Neural progenitor cell (in vitro differentiated cells): Measurements from ENCODE around the gene SREBF2. TPM values are rescaled to one million over a fixed set of nuclear protein-coding genes. Genes with fewer than 3 reads are reported as not detected.
"Not testable (repeated sequence)": the region's sequence is repeated elsewhere in the genome, so short reads cannot be mapped to it uniquely, and the experiment has no call there.

ENCODE experiments used
- DNase-seq: peaks from one replicate; pipeline ENCODE4 v3.0.0-alpha.2; 2016; ENCODE audit warnings: low spot score
- H2AFZ ChIP-seq: fragments of 200-600 bp; sonication (generic); replicated peaks from 2 replicates; pipeline ENCODE4 v1.6.1; 2016; ENCODE audit warnings: antibody characterized with exemption
- H3F3A ChIP-seq: fragments of 200-600 bp; sonication (generic); 2 replicates; pipeline ENCODE4 v1.6.1; 2016; ENCODE audit warnings: antibody characterized with exemption, low read depth
- H3K27ac ChIP-seq: fragments of 200-600 bp; sonication (generic); 2 replicates; pipeline ENCODE4 v1.5.1; 2016; ENCODE audit warnings: mild to moderate bottlenecking
- H3K27me3 ChIP-seq: fragments of 200-600 bp; sonication (generic); 2 replicates; pipeline ENCODE4 v1.6.1; 2016; ENCODE audit warnings: mild to moderate bottlenecking, moderate library complexity
- H3K36me3 ChIP-seq: fragments of 200-600 bp; sonication (generic); 2 replicates; pipeline ENCODE4 v1.5.1; 2016
- H3K4me1 ChIP-seq: fragments of 200-600 bp; sonication (generic); 2 replicates; pipeline ENCODE4 v1.6.1; 2016; ENCODE audit warnings: mixed run types
- H3K4me2 ChIP-seq: fragments of 200-600 bp; sonication (generic); 2 replicates; pipeline ENCODE4 v1.6.1; 2016
- H3K4me3 ChIP-seq: fragments of 200-600 bp; sonication (generic); 2 replicates; pipeline ENCODE4 v1.5.1; 2016
- H3K79me2 ChIP-seq: fragments of 200-600 bp; sonication (generic); 2 replicates; pipeline ENCODE4 v1.6.1; 2016; ENCODE audit warnings: low read depth
- H3K9ac ChIP-seq: fragments of 200-600 bp; sonication (generic); 2 replicates; pipeline ENCODE4 v1.6.1; 2016
- H3K9me3 ChIP-seq: fragments of 200-600 bp; sonication (generic); 2 replicates; pipeline ENCODE4 v1.5.1; 2016; ENCODE audit warnings: low read depth
- H4K20me1 ChIP-seq: fragments of 200-600 bp; sonication (generic); 2 replicates; pipeline ENCODE4 v1.6.1; 2016; ENCODE audit warnings: low read depth
- H3K27ac Mint-ChIP-seq: 3 replicates; pipeline ENCODE4 v1.8.0; 2021; ENCODE audit warnings: mixed read lengths
- H3K27me3 Mint-ChIP-seq: 2 replicates; pipeline ENCODE4 v1.8.0; 2022; ENCODE audit warnings: low read depth, mild to moderate bottlenecking, inconsistent platforms, moderate library complexity, mixed read lengths; ENCODE audit not compliant: insufficient read depth
- H3K36me3 Mint-ChIP-seq: 3 replicates; pipeline ENCODE4 v1.8.0; 2021; ENCODE audit warnings: mixed read lengths
- H3K4me1 Mint-ChIP-seq: 3 replicates; pipeline ENCODE4 v1.8.0; 2021; ENCODE audit warnings: mixed read lengths
- H3K4me3 Mint-ChIP-seq: 3 replicates; pipeline ENCODE4 v1.8.0; 2021; ENCODE audit warnings: mild to moderate bottlenecking, moderate library complexity, mixed read lengths
- H3K9me3 Mint-ChIP-seq: 3 replicates; pipeline ENCODE4 v1.8.0; 2020; ENCODE audit warnings: mixed read lengths
- CTCF ChIP-seq: fragments of 200-600 bp; sonication (generic); IDR thresholded peaks from 2 replicates; pipeline ENCODE4 v1.5.1; 2017; ENCODE audit warnings: antibody characterized with exemption, mild to moderate bottlenecking
- EZH2 ChIP-seq: fragments of 200-600 bp; sonication (generic); IDR thresholded peaks from 2 replicates; pipeline ENCODE4 v1.6.1; 2017; ENCODE audit warnings: antibody characterized with exemption, mild to moderate bottlenecking, moderate library complexity
- EZH2phosphoT487 ChIP-seq: fragments of 200-600 bp; sonication (generic); IDR thresholded peaks from 2 replicates; pipeline ENCODE4 v1.6.1; 2017; ENCODE audit warnings: antibody characterized with exemption
- total RNA-seq: library from RNA; depleted of rRNA; stranded (reverse); fragments of >200 nt; gene quantifications from 2 replicates; pipeline ENCODE4 v1.2.3, GENCODE V29; 2015; ENCODE audit warnings: low replicate concordance

The SREBF2 gene
- total RNA-seq, 1 donor from 2014 or later, result 64.0 TPM

- no peaks in the 10 kb centered on the region for H3K4me1 ChIP-seq
Observed at GRCh38 chr22:41863472-41863871, 30.6 kb downstream of the SREBF2 start.

GRCh38 chr22:41868556-41868955 lies 35.7 kb downstream of the SREBF2 start:
- no peak overlapping the region for H3K4me3 Mint-ChIP-seq
- no peaks in the 10 kb centered on the region for H3K9me3 Mint-ChIP-seq
- Histone ChIP-seq H3K27ac (no peak overlapping the region), H3K4me2 (no peak overlapping the region), H3K36me3 (peaks cover 9% of the 10 kb centered on the region), H2AFZ (no peak overlapping the region), H3K9ac (no peak overlapping the region), H3K4me3 (no peak overlapping the region), H3K4me1 (no peaks in the 10 kb centered on the region), H3K79me2 (peaks cover 26% of the 10 kb centered on the region), H3K9me3 (no peaks in the 10 kb centered on the region), H4K20me1 (peaks cover 50% of the 10 kb centered on the region), H3F3A (no peaks in the 10 kb centered on the region), H3K27me3 (no peaks in the 10 kb centered on the region)
- peaks cover 4% of the 10 kb centered on the region for H3K27me3 Mint-ChIP-seq
- no peak for DNase-seq
- TF ChIP-seq EZH2 (no peak), CTCF (no peak), EZH2phosphoT487 (no peak)
- peaks cover 6% of the 10 kb centered on the region for H3K4me1 Mint-ChIP-seq
- no peak overlapping the region for H3K27ac Mint-ChIP-seq
- peaks cover 32% of the 10 kb centered on the region for H3K36me3 Mint-ChIP-seq

More at GRCh38 chr22:41863472-41863871, 30.6 kb downstream of the SREBF2 start:
- Histone ChIP-seq H2AFZ (no peak overlapping the region), H3K27ac (no peak overlapping the region), H3K79me2 (peaks cover 77% of the 10 kb centered on the region), H3F3A (no peaks in the 10 kb centered on the region), H3K4me2 (no peak overlapping the region), H3K9ac (no peak overlapping the region), H3K27me3 (no peaks in the 10 kb centered on the region), H3K4me3 (no peak overlapping the region), H3K36me3 (no peaks in the 10 kb centered on the region), H3K9me3 (no peaks in the 10 kb centered on the region), H4K20me1 (peaks cover 84% of the 10 kb centered on the region)
- H3K4me1 Mint-ChIP-seq, result peaks cover 8% of the 10 kb centered on the region
- no peaks in the 10 kb centered on the region for H3K9me3 Mint-ChIP-seq
- peaks cover 19% of the 10 kb centered on the region for H3K36me3 Mint-ChIP-seq
- no peak overlapping the region for H3K27ac Mint-ChIP-seq
- TF ChIP-seq EZH2 (no peak), CTCF (no peak), EZH2phosphoT487 (no peak)
- no peak for DNase-seq
- H3K4me3 Mint-ChIP-seq, result no peak overlapping the region
- H3K27me3 Mint-ChIP-seq, result peaks cover 2% of the 10 kb centered on the region

GRCh38 chr22:41870081-41870480 lies 37.2 kb downstream of the SREBF2 start:
- H3K9me3 ChIP-seq, H3K27me3 Mint-ChIP-seq, H3K9me3 Mint-ChIP-seq, H3K4me1 ChIP-seq, H3K27me3 ChIP-seq, H3K9ac ChIP-seq, H3K4me1 Mint-ChIP-seq, H3F3A ChIP-seq, H2AFZ ChIP-seq, H3K27ac ChIP-seq, H3K4me3 Mint-ChIP-seq, H3K4me3 ChIP-seq, H3K27ac Mint-ChIP-seq, DNase-seq, H3K36me3 ChIP-seq, H3K4me2 ChIP-seq: not testable (repeated sequence)
- Histone ChIP-seq H3K79me2 (peaks cover 11% of the 10 kb centered on the region), H4K20me1 (peaks cover 48% of the 10 kb centered on the region)
- H3K36me3 Mint-ChIP-seq, result peaks cover 36% of the 10 kb centered on the region

GRCh38 chr22:41870786-41871185 lies 37.9 kb downstream of the SREBF2 start:
- no peaks in the 10 kb centered on the region for H3K9me3 ChIP-seq
- peaks cover 4% of the 10 kb centered on the region for H3K27me3 Mint-ChIP-seq
- peaks cover 9% of the 10 kb centered on the region for H3K36me3 ChIP-seq
- peaks cover 4% of the 10 kb centered on the region for H3K79me2 ChIP-seq
- H3K27ac Mint-ChIP-seq, result no peak overlapping the region
- no peak for TF ChIP-seq EZH2phosphoT487
- no peaks in the 10 kb centered on the region for H3K27me3 ChIP-seq
- H3K9ac ChIP-seq, result no peak overlapping the region
- H3K36me3 Mint-ChIP-seq, result peaks cover 39% of the 10 kb centered on the region
- H3F3A ChIP-seq, result peaks cover 4% of the 10 kb centered on the region
- no peak overlapping the region for H3K4me3 Mint-ChIP-seq
- H3K4me2 ChIP-seq, result no peak overlapping the region
- H3K27ac ChIP-seq, result no peak overlapping the region
- H3K4me3 ChIP-seq, result no peak overlapping the region
- no peaks in the 10 kb centered on the region for H3K4me1 ChIP-seq
- no peaks in the 10 kb centered on the region for H3K4me1 Mint-ChIP-seq
- H4K20me1 ChIP-seq, result peaks cover 41% of the 10 kb centered on the region
- no peaks in the 10 kb centered on the region for H3K9me3 Mint-ChIP-seq
- H2AFZ ChIP-seq, result no peak overlapping the region
- no peak for DNase-seq
